Measurements from ENCODE around the gene SARDH. TPM values are rescaled to one million over a fixed set of nuclear protein-coding genes. Genes with fewer than 3 reads are reported as not detected.

SARDH gene
- total RNA-seq, 4 donors from 2014 or later: 0.26 to 0.57 TPM; not detected in 2

DNA sequence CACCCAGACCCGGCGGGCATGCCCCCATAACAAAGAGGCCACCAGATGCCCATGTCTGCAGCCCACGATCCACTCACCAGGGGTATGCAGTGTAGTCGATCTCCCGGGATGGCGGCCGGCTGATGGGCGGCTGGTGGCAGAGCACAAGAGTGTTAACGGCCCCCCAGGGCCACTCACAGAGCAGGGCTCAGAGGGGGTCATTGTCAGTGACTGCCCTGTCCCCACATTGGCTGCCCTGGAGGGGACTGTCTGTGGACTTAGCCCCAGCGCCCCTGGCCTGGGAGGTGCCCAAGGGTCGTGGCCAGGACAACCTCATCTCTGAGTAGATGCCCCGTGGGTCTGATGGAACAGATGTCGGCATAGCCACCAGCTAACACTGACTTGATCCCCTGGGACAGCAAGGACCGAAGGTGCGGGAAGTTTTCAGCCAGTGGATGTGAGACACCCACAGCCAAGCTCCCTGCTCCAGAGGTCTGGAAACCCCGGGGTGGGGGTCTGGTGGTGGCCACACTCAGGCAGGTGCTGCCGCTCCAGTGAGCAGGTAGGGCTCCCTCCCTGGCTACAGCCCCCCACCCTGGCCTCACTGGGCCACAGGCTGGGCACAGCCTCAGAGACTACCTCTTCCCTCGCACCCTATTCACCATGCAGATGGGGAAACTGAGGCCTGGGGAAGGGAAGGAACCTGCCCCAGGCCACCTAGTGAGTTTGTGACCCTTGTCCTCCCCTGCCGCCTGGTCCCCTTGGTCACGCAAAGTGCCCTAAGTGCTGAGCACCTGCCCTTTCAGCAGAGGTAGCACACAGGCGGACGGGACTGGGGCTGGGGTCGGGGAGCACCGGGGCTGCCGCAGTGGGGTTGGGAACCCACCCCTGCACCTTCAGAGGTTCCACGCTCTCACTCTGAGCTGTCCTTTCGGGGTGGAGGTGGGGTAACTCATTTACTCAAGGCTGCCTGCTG lies 38.1 kb upstream of the SARDH start:
- peaks cover 12 to 89% (median 13%) of the 10 kb centered on the region in 3 donors for H3K36me3 ChIP-seq
- intact Hi-C loops (cut with DNase I): no loop called here
- 81 to 100% methylated on average over 3 to 8 of the region's 27 CpGs for WGBS, 2 donors
- no peak overlapping the region for H3K27ac ChIP-seq
- DNase-seq: no peak
- no peaks in the 10 kb centered on the region for H3K4me1 ChIP-seq
- no peak overlapping the region for H3K4me3 ChIP-seq
- no peak for TF ChIP-seq POLR2A (IDR thresholded peaks at IDR 0.05)
- TF ChIP-seq, protein P1, sequence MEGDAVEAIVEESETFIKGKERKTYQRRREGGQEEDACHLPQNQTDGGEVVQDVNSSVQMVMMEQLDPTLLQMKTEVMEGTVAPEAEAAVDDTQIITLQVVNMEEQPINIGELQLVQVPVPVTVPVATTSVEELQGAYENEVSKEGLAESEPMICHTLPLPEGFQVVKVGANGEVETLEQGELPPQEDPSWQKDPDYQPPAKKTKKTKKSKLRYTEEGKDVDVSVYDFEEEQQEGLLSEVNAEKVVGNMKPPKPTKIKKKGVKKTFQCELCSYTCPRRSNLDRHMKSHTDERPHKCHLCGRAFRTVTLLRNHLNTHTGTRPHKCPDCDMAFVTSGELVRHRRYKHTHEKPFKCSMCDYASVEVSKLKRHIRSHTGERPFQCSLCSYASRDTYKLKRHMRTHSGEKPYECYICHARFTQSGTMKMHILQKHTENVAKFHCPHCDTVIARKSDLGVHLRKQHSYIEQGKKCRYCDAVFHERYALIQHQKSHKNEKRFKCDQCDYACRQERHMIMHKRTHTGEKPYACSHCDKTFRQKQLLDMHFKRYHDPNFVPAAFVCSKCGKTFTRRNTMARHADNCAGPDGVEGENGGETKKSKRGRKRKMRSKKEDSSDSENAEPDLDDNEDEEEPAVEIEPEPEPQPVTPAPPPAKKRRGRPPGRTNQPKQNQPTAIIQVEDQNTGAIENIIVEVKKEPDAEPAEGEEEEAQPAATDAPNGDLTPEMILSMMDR (IDR thresholded peaks at IDR 0.05): no peak
- H3K27me3 ChIP-seq: no peaks in the 10 kb centered on the region
- peaks cover 0 to 14% (median 7%) of the 10 kb centered on the region in 3 donors for H3K9me3 ChIP-seq

DNA sequence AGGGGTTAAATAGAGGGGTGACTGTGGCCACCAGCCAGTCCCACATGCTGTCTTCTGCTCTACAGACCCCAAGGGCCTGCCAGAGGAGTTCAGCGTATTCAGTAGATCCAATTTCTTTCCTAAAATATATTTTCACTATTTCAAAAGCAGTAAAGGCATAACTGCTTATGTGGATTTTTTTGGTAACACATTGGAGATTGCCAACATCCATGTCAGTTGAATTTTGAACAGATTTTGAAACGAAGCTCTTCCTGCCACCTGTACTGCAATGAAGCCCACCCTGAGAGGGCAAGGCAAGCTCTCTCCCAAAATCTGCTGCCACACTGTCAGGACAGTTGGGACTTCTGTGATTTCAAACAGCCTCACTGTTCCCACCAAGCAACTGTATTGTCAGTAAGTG lies 37.1 kb upstream of the SARDH start:
- TF ChIP-seq, protein P1 (IDR thresholded peaks at IDR 0.05): no peak
- no peak for TF ChIP-seq POLR2A (IDR thresholded peaks at IDR 0.05)
- H3K4me1 ChIP-seq: no peaks in the 10 kb centered on the region
- peaks cover 0 to 14% (median 7%) of the 10 kb centered on the region in 3 donors for H3K9me3 ChIP-seq
- no peak overlapping the region for H3K27ac ChIP-seq
- intact Hi-C loops (cut with DNase I): no loop called here
- H3K36me3 ChIP-seq: peaks cover 12 to 94% (median 13%) of the 10 kb centered on the region in 3 donors
- H3K4me3 ChIP-seq: no peak overlapping the region
- WGBS, 2 donors: 86 to 92% methylated on average over 2 of the region's 2 CpGs
- no peak for DNase-seq
- H3K27me3 ChIP-seq: no peaks in the 10 kb centered on the region

DNA sequence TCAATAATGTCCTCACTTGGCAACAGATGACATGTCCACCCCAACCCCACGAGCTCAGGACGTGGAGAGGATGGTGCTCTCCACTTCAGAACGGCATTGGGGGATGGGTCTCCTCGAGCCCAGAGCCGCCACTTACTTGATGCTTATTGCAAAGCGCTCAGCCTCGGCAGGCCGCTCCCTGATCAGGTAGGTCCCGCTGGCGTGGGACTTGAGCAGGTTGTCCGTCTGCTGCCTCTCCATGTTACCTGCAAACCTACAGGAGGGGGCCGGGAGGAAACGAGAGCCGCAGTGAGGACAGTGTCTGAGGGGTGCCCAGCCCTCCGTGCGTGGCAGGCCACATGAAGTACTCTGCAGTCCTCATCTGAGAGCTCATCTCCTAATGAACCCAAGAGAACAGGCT lies 36.6 kb upstream of the SARDH start:
- no peaks in the 10 kb centered on the region for H3K27me3 ChIP-seq
- 90 to 100% methylated on average over 3 to 6 of the region's 16 CpGs for WGBS, 2 donors
- H3K36me3 ChIP-seq: peaks cover 12 to 96% (median 17%) of the 10 kb centered on the region in 3 donors
- no peaks in the 10 kb centered on the region for H3K4me1 ChIP-seq
- no peak for TF ChIP-seq POLR2A (IDR thresholded peaks at IDR 0.05)
- TF ChIP-seq, protein P1 (IDR thresholded peaks at IDR 0.05): no peak
- no peak overlapping the region for H3K4me3 ChIP-seq
- peaks cover 0 to 14% (median 7%) of the 10 kb centered on the region in 3 donors for H3K9me3 ChIP-seq
- no peak overlapping the region for H3K27ac ChIP-seq
- no peak for DNase-seq
- intact Hi-C loops (cut with DNase I): no loop called here

DNA sequence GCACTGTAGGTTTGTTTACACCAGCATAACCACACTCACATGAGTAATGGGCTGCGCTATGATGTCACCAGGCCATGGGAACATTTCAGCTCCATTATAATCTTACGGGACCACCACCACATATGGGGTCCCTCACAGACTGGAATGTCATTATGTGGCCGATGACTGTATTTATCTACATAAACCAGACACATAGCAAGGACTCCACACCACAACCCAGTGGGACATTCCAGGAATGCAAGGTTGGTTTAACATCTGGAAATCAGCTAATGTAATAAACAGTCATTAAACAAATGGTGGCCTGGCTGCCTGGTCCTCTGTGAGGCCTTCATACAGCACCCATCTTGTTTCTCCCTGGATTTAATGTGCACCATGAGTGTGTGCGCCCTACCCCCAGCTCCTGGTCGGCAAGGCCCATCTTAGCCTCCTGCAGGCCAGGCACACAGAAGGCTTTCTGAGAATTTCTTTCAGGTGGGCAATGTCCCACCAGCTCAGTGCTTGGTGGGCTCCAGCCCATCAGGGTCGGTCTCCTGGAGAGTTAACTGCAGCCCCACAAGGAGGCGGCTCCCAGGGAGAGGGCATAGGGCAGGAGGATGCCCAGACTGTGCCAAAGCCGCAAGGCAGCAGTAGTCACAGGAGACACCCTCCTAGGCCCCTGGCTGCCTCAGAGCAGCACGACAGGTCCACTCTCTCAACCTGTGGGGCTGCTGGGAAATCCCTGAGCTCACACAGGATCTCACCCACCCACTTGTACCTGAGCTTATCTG lies 35.9 kb upstream of the SARDH start:
- intact Hi-C loops (cut with DNase I): no loop called here
- Histone ChIP-seq H3K4me3 (no peak overlapping the region), H3K4me1 (no peaks in the 10 kb centered on the region), H3K36me3 (peaks cover 12 to 96% (median 17%) of the 10 kb centered on the region in 3 donors), H3K27ac (no peak overlapping the region), H3K9me3 (peaks cover 0 to 14% (median 7%) of the 10 kb centered on the region in 3 donors), H3K27me3 (no peaks in the 10 kb centered on the region)
- 63 to 100% methylated on average over 3 to 5 of the region's 9 CpGs for WGBS, 2 donors
- no peak for DNase-seq
- TF ChIP-seq, protein P1 (IDR thresholded peaks at IDR 0.05): no peak
- no peak for TF ChIP-seq POLR2A (IDR thresholded peaks at IDR 0.05)

Measured in esophagus squamous epithelium (tissue), 5 donors.